ENCODE results near the gene GPHB5.
"Not testable (repeated sequence)": the region's sequence is repeated elsewhere in the genome, so short reads cannot be mapped to it uniquely, and the experiment has no call there.

The GPHB5 gene

GRCh38 chr14:63318835-63319234, at the start of gene GPHB5:
Gene GPHB5, minus strand, starts transcription at chr14:63318935. Its CDS starts 1,086 bp downstream, at chr14:63317849.
- no peak for DNase-seq (ENCODE audit: low read depth)

GRCh38 chr14:63367742-63368364, 49.1 kb upstream of the GPHB5 start:
- DNase-seq (ENCODE audit: low read depth) = no peak

- no peak for DNase-seq (ENCODE audit: low read depth)
These were observed 43.7 kb upstream of the GPHB5 start for GRCh38 chr14:63362389-63362819.

- no peak for DNase-seq (ENCODE audit: low read depth)
These were observed 43.1 kb upstream of the GPHB5 start for GRCh38 chr14:63361790-63362189.

- no peak for DNase-seq (ENCODE audit: low read depth)
These were observed 39.1 kb upstream of the GPHB5 start for GRCh38 chr14:63357841-63358240.

- DNase-seq (ENCODE audit: low read depth) = no peak
These were observed 27.1 kb upstream of the GPHB5 start for GRCh38 chr14:63345826-63346225.

GRCh38 chr14:63344336-63344735, 25.6 kb upstream of the GPHB5 start:
- no peak for DNase-seq (ENCODE audit: low read depth)

- no peak for DNase-seq (ENCODE audit: low read depth)
These were observed 25.1 kb upstream of the GPHB5 start for GRCh38 chr14:63343878-63344277.

- DNase-seq (ENCODE audit: low read depth) = no peak
These were observed 23.6 kb upstream of the GPHB5 start for GRCh38 chr14:63342371-63342770.

GRCh38 chr14:63328787-63329737, 10.3 kb upstream of the GPHB5 start:
- no peak for DNase-seq (ENCODE audit: low read depth)

GRCh38 chr14:63326840-63327239, 8.1 kb upstream of the GPHB5 start:
- DNase-seq (ENCODE audit: low read depth) = no peak

- DNase-seq (ENCODE audit: low read depth) = no peak
These were observed 4.3 kb upstream of the GPHB5 start for GRCh38 chr14:63322897-63323573.

- DNase-seq (ENCODE audit: low read depth) = no peak
These were observed 3.7 kb upstream of the GPHB5 start for GRCh38 chr14:63322472-63322871.

GRCh38 chr14:63308723-63309317, 9.9 kb downstream of the GPHB5 start:
- no peak for DNase-seq (ENCODE audit: low read depth)

GRCh38 chr14:63304429-63304828, 14.3 kb downstream of the GPHB5 start:
- DNase-seq (ENCODE audit: low read depth) = not testable (repeated sequence)

GRCh38 chr14:63301891-63302534, 16.7 kb downstream of the GPHB5 start:
- DNase-seq (ENCODE audit: low read depth) = no peak

- no peak for DNase-seq (ENCODE audit: low read depth)
These were observed 17.9 kb downstream of the GPHB5 start for GRCh38 chr14:63300854-63301253.

- DNase-seq (ENCODE audit: low read depth) = no peak
These were observed 19.2 kb downstream of the GPHB5 start for GRCh38 chr14:63299351-63300110.

GRCh38 chr14:63297372-63298063, 21.2 kb downstream of the GPHB5 start:
- DNase-seq (ENCODE audit: low read depth) = no peak

- no peak for DNase-seq (ENCODE audit: low read depth)
These were observed 22.6 kb downstream of the GPHB5 start for GRCh38 chr14:63296060-63296563.

Measured in activated T-helper 9 cell treated with anti-CD3 and anti-CD28 coated beads, Interleukin-2, amount 50 U/mL, for 16 hours (primary cell).